RWPE2 (cell line): Measurements from ENCODE around the gene KCNAB3.

Experiments
- ATAC-seq: fragments of 200-7000 bp; cut with Tn5 transposase; 3 replicates; pipeline ENCODE4 v1.9.1; 2021; ENCODE audit warnings: low read depth
- DNase-seq: peaks from one replicate; pipeline ENCODE4 v3.0.0-alpha.2; 2020; ENCODE audit warnings: low spot score
- H3K27ac ChIP-seq: fragments of 450-650 bp; 2 replicates; pipeline ENCODE4 v1.5.1; 2017; ENCODE audit warnings: mild to moderate bottlenecking; ENCODE audit not compliant: poor library complexity, severe bottlenecking
- H3K27me3 ChIP-seq: fragments of 250-450 bp; sonication (Bioruptor Pico); 2 replicates; pipeline ENCODE4 v1.5.1; 2021; ENCODE audit warnings: mild to moderate bottlenecking, moderate library complexity; ENCODE audit not compliant: insufficient read depth, poor library complexity, severe bottlenecking
- H3K36me3 ChIP-seq: fragments of 250-450 bp; sonication (Bioruptor Pico); 2 replicates; pipeline ENCODE4 v1.5.1; 2020; ENCODE audit warnings: low read depth, mild to moderate bottlenecking, moderate library complexity
- H3K4me1 ChIP-seq: fragments of 250-450 bp; sonication (Bioruptor Pico); 2 replicates; pipeline ENCODE4 v1.5.1; 2021; ENCODE audit warnings: mild to moderate bottlenecking, moderate library complexity; ENCODE audit not compliant: insufficient read depth, poor library complexity, severe bottlenecking
- H3K4me3 ChIP-seq: fragments of 250-450 bp; sonication (Bioruptor Pico); 2 replicates; pipeline ENCODE4 v1.5.1; 2021; ENCODE audit warnings: mild to moderate bottlenecking, moderate library complexity; ENCODE audit not compliant: severe bottlenecking
- H3K9me3 ChIP-seq: fragments of 250-450 bp; sonication (Bioruptor Pico); 2 replicates; pipeline ENCODE4 v1.5.1; 2021; ENCODE audit warnings: mild to moderate bottlenecking, moderate library complexity; ENCODE audit not compliant: severe bottlenecking
- CTCF ChIP-seq: fragments of 450-650 bp; IDR thresholded peaks from one replicate; pipeline ENCODE4 v1.5.1; 2017; ENCODE audit warnings: mild to moderate bottlenecking, moderate library complexity; ENCODE audit not compliant: poor library complexity, severe bottlenecking

The KCNAB3 gene

GRCh38 chr17:7882629-7883028 is 47.0 kb downstream of the KCNAB3 start:
- TF ChIP-seq CTCF = no peak
- H3K4me1 ChIP-seq = peaks cover 12% of the 10 kb centered on the region
- no peaks in the 10 kb centered on the region for H3K27me3 ChIP-seq
- peak overlapping the region; percentile 94 for H3K27ac ChIP-seq
- ATAC-seq (no peak), DNase-seq (no peak)
- H3K9me3 ChIP-seq = no peaks in the 10 kb centered on the region
- peaks cover 46% of the 10 kb centered on the region for H3K36me3 ChIP-seq
- H3K4me3 ChIP-seq = no peak overlapping the region

DNA sequence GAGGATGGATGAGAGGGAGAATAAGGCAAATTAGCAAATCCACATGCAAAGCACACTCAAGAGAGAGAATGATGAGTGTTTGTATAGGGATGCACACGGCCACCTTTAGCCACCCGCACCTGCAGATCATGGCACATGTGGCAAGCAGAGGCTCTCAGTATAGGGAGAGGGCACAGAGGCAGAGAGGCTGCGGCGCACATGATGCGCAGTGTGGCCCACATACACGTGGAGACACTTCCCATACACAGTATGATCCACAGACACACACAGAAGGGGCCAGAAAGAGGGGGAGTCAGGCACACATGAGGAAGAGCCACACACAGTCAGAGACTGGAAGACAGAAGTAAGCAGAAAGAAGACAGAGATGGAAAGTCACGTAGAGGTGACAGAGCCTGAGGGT is 47.6 kb downstream of the KCNAB3 start:
- H3K27me3 ChIP-seq = no peaks in the 10 kb centered on the region
- DNase-seq = no peak
- H3K36me3 ChIP-seq = peaks cover 51% of the 10 kb centered on the region
- peaks cover 10% of the 10 kb centered on the region for H3K4me1 ChIP-seq
- H3K9me3 ChIP-seq = no peaks in the 10 kb centered on the region
- no peak for TF ChIP-seq CTCF
- ATAC-seq = no peak
- no peak overlapping the region for H3K4me3 ChIP-seq
- H3K27ac ChIP-seq = no peak overlapping the region

DNA sequence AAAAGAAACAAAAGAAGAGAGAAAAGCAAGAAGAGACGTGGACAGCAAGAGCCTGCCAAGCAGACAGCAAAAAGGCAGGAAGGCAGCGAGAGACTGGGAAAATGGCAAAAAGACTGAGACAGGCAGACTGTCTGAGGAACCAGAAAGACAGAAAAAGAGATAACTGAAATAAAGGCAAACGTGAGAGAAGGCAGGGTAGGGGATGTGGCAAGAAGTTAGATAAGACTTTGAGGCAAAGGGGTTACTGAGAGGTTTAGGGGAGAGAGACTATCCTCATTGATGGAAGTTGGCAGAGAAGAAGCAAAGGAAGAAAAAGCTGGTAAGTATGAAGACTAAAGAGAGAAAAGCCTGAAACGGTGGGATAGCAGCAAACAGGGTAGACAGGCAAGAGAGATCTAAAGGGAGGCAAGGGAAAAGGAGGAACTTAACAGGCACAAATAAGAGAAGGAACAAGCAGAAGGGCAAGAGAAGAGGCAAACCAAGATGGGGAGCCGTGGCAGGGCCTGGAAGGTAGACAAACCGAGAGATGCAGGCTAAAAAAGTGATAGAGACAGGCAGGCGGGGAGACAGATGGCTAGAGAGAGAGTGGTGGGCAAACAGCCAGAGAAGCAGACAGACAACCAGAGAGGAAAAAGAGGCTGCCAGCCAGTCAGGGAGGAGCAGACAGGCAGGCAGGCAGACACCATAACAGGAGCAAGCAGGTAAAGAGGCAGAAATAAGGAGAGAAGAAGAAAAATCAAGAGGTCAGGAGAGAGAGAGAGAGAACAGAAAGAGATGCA is 48.2 kb downstream of the KCNAB3 start:
- no peak for DNase-seq

DNA sequence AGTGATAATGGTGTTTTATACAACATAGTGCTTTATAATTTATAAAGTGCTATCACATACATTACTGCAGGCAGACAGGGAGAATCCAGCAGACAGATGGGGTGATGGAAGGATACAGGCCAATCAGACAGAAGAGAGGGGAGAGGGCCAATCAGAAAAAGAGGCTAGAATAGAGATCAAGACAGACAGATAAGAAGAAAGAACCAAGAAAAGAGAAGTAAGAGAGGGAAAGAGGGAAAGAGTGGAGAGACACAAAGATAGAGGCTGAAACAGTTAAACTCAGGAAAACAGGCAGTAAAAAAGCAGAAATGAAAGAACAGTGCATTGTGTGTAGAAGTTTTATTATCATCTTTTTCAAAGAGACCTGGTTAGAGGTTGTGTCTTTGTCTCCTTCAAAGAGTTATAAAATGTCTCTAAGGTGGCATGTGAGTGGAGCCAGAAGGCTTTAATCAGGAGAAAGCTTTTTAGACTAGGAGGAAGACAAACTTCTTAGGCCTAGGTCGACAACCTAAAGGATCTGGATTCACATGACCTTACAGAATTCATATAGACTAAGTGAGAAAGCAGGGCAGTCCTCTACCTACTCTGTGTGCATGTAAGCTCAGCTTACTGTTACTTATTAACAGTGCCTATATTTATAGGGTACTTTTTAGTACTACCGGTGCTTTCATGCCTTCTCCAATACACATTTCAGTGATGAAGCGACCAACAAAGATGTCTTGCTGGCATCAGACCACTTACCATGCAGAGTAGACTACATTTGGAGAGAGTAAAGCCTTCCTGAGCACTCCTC is 49.4 kb downstream of the KCNAB3 start:
- H3K4me3 ChIP-seq = no peak overlapping the region
- no peak for DNase-seq
- no peak for ATAC-seq
- no peak overlapping the region for H3K27ac ChIP-seq
- peaks cover 8% of the 10 kb centered on the region for H3K4me1 ChIP-seq
- no peak for TF ChIP-seq CTCF
- no peaks in the 10 kb centered on the region for H3K9me3 ChIP-seq
- no peaks in the 10 kb centered on the region for H3K27me3 ChIP-seq
- peaks cover 69% of the 10 kb centered on the region for H3K36me3 ChIP-seq

More for the DNA sequence above, 48.2 kb downstream of the KCNAB3 start:
- Histone ChIP-seq H3K4me3 (no peak overlapping the region), H3K36me3 (peaks cover 57% of the 10 kb centered on the region), H3K9me3 (no peaks in the 10 kb centered on the region), H3K4me1 (peaks cover 8% of the 10 kb centered on the region), H3K27me3 (no peaks in the 10 kb centered on the region), H3K27ac (no peak overlapping the region)
- TF ChIP-seq CTCF = no peak
- no peak for ATAC-seq
